Measurements from ENCODE around the gene C2CD5.

DNA sequence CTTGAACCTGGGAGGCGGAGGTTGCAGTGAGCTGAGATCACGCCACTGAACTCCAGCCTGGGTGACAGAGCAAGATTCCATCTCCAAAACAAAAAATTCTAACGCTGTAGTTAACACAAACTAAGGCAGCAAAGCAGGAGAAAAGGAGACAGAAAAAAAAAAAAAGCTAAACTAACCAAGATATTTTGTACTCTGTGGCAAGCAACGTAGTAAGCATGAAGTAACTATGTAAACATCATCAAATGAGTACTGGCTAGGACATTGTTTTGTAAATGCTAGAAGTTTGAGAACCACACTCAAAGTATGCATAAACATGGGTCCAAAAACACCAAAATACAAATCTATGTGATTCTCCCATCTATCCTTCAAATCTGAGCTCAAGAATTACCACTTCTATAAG, 44.2 kb downstream of the C2CD5 start:
- no peak for TF ChIP-seq KAT7 (CRISPR knock-in tag; IDR thresholded peaks at IDR 0.05; ENCODE audit: borderline replicate concordance)
- TF ChIP-seq MXI1 (IDR thresholded peaks at IDR 0.05; ENCODE audit: borderline replicate concordance, low read depth, low read length), result no peak
- TF ChIP-seq MAFK (conservative IDR thresholded peaks at IDR 0.05 in 1 of 2, IDR thresholded peaks at IDR 0.05 in 1 of 2; ENCODE audit: low read length in 2 of 2), result no peak
- TF ChIP-seq EP300 (IDR thresholded peaks at IDR 0.05; ENCODE audit: low read depth in 2 of 2, low read length in 2 of 2), result no peak
- no peak for TF ChIP-seq EP300 (CRISPR knock-in tag; IDR thresholded peaks at IDR 0.05; ENCODE audit: borderline replicate concordance)
- TF ChIP-seq, protein P1, sequence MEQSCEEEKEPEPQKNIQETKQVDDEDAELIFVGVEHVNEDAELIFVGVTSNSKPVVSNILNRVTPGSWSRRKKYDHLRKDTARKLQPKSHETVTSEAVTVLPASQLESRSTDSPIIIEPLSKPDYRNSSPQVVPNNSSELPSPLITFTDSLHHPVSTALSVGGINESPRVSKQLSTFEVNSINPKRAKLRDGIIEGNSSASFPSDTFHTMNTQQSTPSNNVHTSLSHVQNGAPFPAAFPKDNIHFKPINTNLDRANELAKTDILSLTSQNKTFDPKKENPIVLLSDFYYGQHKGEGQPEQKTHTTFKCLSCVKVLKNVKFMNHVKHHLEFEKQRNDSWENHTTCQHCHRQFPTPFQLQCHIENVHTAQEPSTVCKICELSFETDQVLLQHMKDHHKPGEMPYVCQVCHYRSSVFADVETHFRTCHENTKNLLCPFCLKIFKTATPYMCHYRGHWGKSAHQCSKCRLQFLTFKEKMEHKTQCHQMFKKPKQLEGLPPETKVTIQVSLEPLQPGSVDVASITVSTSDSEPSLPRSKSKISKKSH (CRISPR knock-in tag; IDR thresholded peaks at IDR 0.05; ENCODE audit: borderline replicate concordance), result no peak
- no peak for TF ChIP-seq U2AF1 (optimal IDR thresholded peaks at IDR 0.05; ENCODE audit: low read depth, low read length)
- no peak for TF ChIP-seq SP4 (CRISPR knock-in tag; IDR thresholded peaks at IDR 0.05)
